Measurements from ENCODE around the gene SLC15A3.

- TF ChIP-seq ZFP30 (CRISPR knock-in tag; IDR thresholded peaks at IDR 0.05) = no peak
- no peak for TF ChIP-seq ZNF565 (CRISPR knock-in tag; conservative IDR thresholded peaks at IDR 0.05; ENCODE audit: low read depth)
- no peak for TF ChIP-seq CREB5 (CRISPR knock-in tag; IDR thresholded peaks at IDR 0.05; ENCODE audit: low read depth)
- TF ChIP-seq PATZ1 (CRISPR knock-in tag; IDR thresholded peaks at IDR 0.05; ENCODE audit: borderline replicate concordance) = no peak
- no peak for TF ChIP-seq SNAI2 (CRISPR knock-in tag; IDR thresholded peaks at IDR 0.05)
- TF ChIP-seq POU6F1 (CRISPR knock-in tag; IDR thresholded peaks at IDR 0.05; ENCODE audit: borderline replicate concordance, low read depth) = no peak
Measured at GRCh38 chr11:60933416-60934123, 18.4 kb downstream of the SLC15A3 start.
